RWPE1 (cell line): ENCODE results near the gene MRGPRG.

Source experiments
- CTCF ChIA-PET: fragments of 350-600 bp; sonication (Branson Sonifier 250); formaldehyde crosslinking; extraction: SDS; loops from one replicate; lab custom pipeline; 2021; lab: Yijun Ruan, JAX
- POLR2A ChIA-PET: fragments of 400-600 bp; formaldehyde crosslinking; extraction: SDS; loops from one replicate; lab custom pipeline; 2020; ENCODE audit warnings: antibody characterized with exemption; ENCODE audit not compliant: low non-redundant PET; lab: Yijun Ruan, JAX
- DNase-seq: peaks from one replicate; pipeline ENCODE4 v3.0.0; 2012; ENCODE audit warnings: low spot score
- H3K27ac ChIP-seq: fragments of 450-650 bp; 2 replicates; pipeline ENCODE4 v1.5.1; 2017
- CTCF ChIP-seq: fragments of 450-650 bp; conservative IDR thresholded peaks from 2 replicates; pipeline ENCODE4 v1.5.1; 2017; ENCODE audit warnings: low read depth, mild to moderate bottlenecking

MRGPRG gene

GRCh38 chr11:3198815-3199214 is 19.8 kb downstream of the MRGPRG start:
- H3K27ac ChIP-seq, result no peak overlapping the region
- no peak for DNase-seq
- ChIA-PET POLR2A (no interaction called here), CTCF (interaction anchor here (1.0 kb wide), 1 partner anchor 9 kb away, joined by 4 read pairs; no protein-coding TSS in a partner anchor)
- TF ChIP-seq CTCF, result no peak

- ChIA-PET CTCF (interaction anchor here (1.0 kb wide), 1 partner anchor 10 kb away, joined by 4 read pairs; no protein-coding TSS in a partner anchor), POLR2A (interaction anchor here (0.8 kb wide), 1 partner anchor 9 kb away, joined by 3 read pairs; no protein-coding TSS in a partner anchor)
- no peak for TF ChIP-seq CTCF
- H3K27ac ChIP-seq, result no peak overlapping the region
- DNase-seq, result no peak
These were observed 20.6 kb downstream of the MRGPRG start for GRCh38 chr11:3197878-3198528.

- no peak for DNase-seq
- no peak overlapping the region; the same call in 1 of the 2 replicates for H3K27ac ChIP-seq
- TF ChIP-seq CTCF, result no peak
- CTCF ChIA-PET, result no interaction called here
- POLR2A ChIA-PET, result interaction anchor here (0.8 kb wide), 1 partner anchor 10 kb away, joined by 3 read pairs; no protein-coding TSS in a partner anchor
These were observed 21.4 kb downstream of the MRGPRG start for GRCh38 chr11:3197044-3197695.

DNA sequence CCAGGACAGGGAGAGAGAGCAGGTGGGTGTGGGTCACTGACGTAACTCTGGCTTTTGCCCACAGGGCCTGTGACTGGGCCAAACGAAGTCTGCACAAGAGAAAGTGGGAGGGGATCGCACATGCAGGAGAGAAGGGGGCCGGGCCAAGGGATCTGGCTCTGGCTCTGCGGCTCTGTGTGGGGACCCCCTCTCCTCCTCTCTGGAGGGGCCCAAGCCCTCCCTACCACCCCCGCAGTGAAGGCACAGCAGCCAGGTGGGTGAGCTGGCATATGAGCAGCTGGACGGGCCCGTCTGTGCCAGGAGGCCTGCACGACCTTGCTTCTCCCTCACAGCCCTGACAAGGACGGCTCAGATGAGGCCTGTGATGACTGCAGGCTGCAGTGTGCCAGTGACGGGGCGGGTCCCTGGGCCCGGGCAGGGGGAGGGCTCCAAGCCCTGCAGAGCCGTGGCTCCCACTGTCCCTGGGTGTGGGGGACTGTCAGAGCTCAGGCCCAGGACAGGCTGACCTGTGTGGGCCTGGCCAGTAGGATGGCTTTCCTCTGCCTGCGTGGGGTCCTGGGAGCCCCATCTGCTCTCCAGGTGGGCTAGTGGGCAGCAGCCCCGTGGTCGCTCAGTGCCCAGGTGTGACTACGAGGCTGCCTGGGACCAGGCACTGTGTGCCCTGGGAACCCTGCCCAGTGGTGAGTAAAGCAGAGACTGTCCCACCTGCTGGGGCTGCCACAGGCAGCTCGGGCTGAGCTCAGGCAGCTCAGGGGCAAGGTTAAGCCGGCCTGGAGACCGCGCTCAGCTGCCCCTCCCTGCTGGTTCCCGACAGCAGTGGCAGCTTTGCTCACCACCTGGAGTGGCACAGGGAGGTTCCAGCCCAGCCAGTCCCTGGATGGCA is 22.2 kb downstream of the MRGPRG start:
- no peak for TF ChIP-seq CTCF
- ChIA-PET POLR2A (no interaction called here), CTCF (interaction anchor here (0.6 to 1.8 kb wide), 3 partner anchors 8 to 471 kb away, joined by 3 to 8 read pairs (median 3); no protein-coding TSS in a partner anchor)
- peak overlapping the region; percentile 6; the same call in 1 of the 2 replicates for H3K27ac ChIP-seq
- no peak for DNase-seq

DNA sequence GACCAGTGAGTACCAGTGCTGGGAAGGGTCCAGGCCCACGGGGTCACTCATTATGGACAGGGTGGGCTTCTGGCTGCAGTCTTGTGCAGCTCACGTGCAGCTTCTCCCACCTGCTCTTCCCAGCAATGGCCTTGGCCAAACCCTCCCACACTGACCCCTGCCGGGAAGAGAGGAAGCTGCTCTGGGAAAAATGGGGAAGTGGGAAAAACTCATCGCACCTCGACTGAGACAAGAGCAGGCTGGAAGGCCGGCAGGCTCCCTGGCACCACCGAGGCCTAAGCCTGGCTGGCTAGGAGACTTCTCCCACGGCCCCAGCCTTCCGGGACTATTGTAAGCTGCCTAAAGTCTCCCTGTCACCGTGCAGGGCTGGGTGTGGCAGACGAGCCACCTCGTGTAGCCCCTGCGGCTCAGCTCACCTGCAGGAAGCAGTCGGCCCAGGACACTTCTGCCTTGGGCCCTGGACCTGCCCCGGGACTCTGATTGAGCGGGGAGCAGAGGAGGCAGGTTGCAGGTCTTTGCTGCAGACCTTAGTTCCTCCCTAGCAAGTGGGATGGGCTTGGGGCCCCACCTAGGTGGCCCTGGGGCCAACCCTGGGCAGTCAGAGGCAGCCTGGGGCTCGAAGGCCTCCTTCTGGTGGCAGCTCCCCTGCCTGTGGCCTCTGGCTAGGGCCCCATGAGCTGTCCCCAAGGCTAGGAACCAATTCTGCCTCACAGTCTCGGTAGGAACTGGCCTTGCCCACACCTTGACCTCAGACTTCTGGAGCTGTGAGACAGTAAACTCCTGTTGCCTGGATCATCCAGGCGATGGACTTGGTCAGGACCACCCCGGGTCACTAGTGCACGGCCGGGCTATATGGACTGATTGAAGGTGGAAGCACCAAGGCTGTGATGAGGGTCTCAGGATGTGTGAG is 23.1 kb downstream of the MRGPRG start:
- ChIA-PET CTCF (interaction anchor here (0.6 to 1.8 kb wide), 8 partner anchors 9 to 470 kb away, joined by 3 to 8 read pairs (median 3); no protein-coding TSS in a partner anchor), POLR2A (no interaction called here)
- DNase-seq, result peak; percentile 23
- H3K27ac ChIP-seq, result peak overlapping the region; percentile 6; the same call in 1 of the 2 replicates
- 0 out of 2 replicates have a peak, but pooled peaks have one; percentile 22 for TF ChIP-seq CTCF
